Lung (tissue), 12 donors: ENCODE data around the gene IL36B. TPM values are rescaled to one million over a fixed set of nuclear protein-coding genes. Genes with fewer than 3 reads are reported as not detected.

Source experiments
- ATAC-seq: fragments of 200-7000 bp; cut with Tn5 transposase; one replicate; pipeline ENCODE4 v1.9.1; 2020; ENCODE audit warnings: moderate number of reproducible peaks; ENCODE audit not compliant: insufficient read depth, low FRiP score
- DNase-seq, 3 donors: peaks; one replicate each; pipeline ENCODE4 v3.0.0-alpha.2; 2013 to 2017
- H3K27ac ChIP-seq, 2 donors: one replicate each; pipeline ENCODE4 v1.5.1; 2013; ENCODE audit warnings: mild to moderate bottlenecking in 2 of 2, moderate library complexity in 2 of 2, control low read depth in 1 of 2, inconsistent platforms in 1 of 2, low read depth in 1 of 2, low read length in 1 of 2
- H3K27me3 ChIP-seq, 3 donors: one replicate each; pipeline ENCODE4 v1.5.1; 2013; ENCODE audit warnings: low read length in 2 of 3; ENCODE audit not compliant: control insufficient read depth in 3 of 3, insufficient read depth in 3 of 3
- H3K36me3 ChIP-seq, 4 donors: one replicate each; pipeline ENCODE4 v1.5.1; 2013; ENCODE audit warnings: low read length in 4 of 4, mild to moderate bottlenecking in 1 of 4, moderate library complexity in 1 of 4; ENCODE audit not compliant: control insufficient read depth in 4 of 4, insufficient read depth in 4 of 4
- H3K4me1 ChIP-seq, 5 donors: one replicate each; pipeline ENCODE4 v1.5.1; 2013; ENCODE audit warnings: low read length in 5 of 5, mild to moderate bottlenecking in 2 of 5, moderate library complexity in 1 of 5; ENCODE audit not compliant: control insufficient read depth in 5 of 5, insufficient read depth in 5 of 5
- H3K4me3 ChIP-seq: one replicate; pipeline ENCODE4 v1.5.1; 2013; ENCODE audit warnings: mild to moderate bottlenecking, control low read depth, moderate library complexity
- H3K9ac ChIP-seq, 2 donors: one replicate each; pipeline ENCODE4 v1.5.1; 2013; ENCODE audit warnings: low read length in 2 of 2, control low read depth in 1 of 2; ENCODE audit not compliant: insufficient read depth in 1 of 2
- H3K9me3 ChIP-seq, 4 donors: one replicate each; pipeline ENCODE4 v1.5.1; 2013; ENCODE audit warnings: low read length in 3 of 4, mild to moderate bottlenecking in 1 of 4, moderate library complexity in 1 of 4; ENCODE audit not compliant: control insufficient read depth in 4 of 4, insufficient read depth in 3 of 4
- WGBS, 2 donors: extraction: QIAGEN DNeasy Blood & Tissue Kit; methylation state at CpG; one replicate each; pipeline ENCODE4 v1.1.7; 2013; 5-methylcytosine and 5-hydroxymethylcytosine counted together
- polyA plus RNA-seq, 2 donors: library from polyadenylated mRNA; stranded (reverse); fragments of 200-250 nt; gene quantifications; one replicate each; pipeline ENCODE4 v1.2.1, GENCODE V29; 2013
- total RNA-seq, 2 donors: library from RNA; depleted of rRNA in 1 of 2; stranded (reverse); fragments of >200 nt in 1 of 2; gene quantifications; one replicate each; pipeline ENCODE4 v1.2.1, GENCODE V29; 2014 to 2021
- TF ChIP-seq, protein P1 (sequence below): IDR thresholded peaks from 2 replicates; pipeline ENCODE4 v1.5.1; 2012; ENCODE audit warnings: mild to moderate bottlenecking; ENCODE audit errors: control extremely low read depth, extremely low read depth
- donor health status: control.
- donor health status: control.
- donor health status: Bipolar disorder and iron deficiency.
- donor health status: healthy.
- donor health status: DM: yes; HTN: yes; CAD: no.

The IL36B gene
- total and polyA plus RNA-seq, 4 donors, result 0.05 TPM; not detected in 3

DNA sequence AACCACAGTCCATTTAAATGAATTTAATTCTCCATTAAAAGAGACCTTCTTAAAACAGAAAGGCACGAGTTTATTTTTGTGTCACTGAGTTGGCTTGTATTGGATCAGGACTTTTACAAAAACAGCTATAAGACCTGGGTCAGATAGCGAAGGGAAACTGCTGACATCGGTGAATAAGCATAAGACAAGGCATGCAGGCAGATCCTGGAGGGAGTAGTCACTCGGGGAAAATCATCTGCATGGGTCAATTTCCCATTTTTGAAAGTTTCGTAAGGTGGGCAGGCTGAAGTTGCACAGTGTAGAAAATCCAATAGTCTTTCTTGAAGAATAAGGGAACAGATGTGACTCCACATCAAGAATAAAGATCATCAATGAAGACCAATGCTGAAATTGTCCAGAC, 12.9 kb downstream of the IL36B start:
- H3K9ac ChIP-seq, result no peak overlapping the region
- DNase-seq (no peak), ATAC-seq (no peak)
- H3K9me3 ChIP-seq, result no peaks in the 10 kb centered on the region
- WGBS, 2 donors, result 39 to 62% methylated on average over 5 of the region's 5 CpGs
- H3K27me3 ChIP-seq, result no peaks in the 10 kb centered on the region
- TF ChIP-seq, protein P1, sequence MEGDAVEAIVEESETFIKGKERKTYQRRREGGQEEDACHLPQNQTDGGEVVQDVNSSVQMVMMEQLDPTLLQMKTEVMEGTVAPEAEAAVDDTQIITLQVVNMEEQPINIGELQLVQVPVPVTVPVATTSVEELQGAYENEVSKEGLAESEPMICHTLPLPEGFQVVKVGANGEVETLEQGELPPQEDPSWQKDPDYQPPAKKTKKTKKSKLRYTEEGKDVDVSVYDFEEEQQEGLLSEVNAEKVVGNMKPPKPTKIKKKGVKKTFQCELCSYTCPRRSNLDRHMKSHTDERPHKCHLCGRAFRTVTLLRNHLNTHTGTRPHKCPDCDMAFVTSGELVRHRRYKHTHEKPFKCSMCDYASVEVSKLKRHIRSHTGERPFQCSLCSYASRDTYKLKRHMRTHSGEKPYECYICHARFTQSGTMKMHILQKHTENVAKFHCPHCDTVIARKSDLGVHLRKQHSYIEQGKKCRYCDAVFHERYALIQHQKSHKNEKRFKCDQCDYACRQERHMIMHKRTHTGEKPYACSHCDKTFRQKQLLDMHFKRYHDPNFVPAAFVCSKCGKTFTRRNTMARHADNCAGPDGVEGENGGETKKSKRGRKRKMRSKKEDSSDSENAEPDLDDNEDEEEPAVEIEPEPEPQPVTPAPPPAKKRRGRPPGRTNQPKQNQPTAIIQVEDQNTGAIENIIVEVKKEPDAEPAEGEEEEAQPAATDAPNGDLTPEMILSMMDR, result no peak
- H3K36me3 ChIP-seq, result no peaks in the 10 kb centered on the region
- H3K4me1 ChIP-seq, result no peaks in the 10 kb centered on the region
- H3K4me3 ChIP-seq, result no peak overlapping the region
- no peak overlapping the region for H3K27ac ChIP-seq

DNA sequence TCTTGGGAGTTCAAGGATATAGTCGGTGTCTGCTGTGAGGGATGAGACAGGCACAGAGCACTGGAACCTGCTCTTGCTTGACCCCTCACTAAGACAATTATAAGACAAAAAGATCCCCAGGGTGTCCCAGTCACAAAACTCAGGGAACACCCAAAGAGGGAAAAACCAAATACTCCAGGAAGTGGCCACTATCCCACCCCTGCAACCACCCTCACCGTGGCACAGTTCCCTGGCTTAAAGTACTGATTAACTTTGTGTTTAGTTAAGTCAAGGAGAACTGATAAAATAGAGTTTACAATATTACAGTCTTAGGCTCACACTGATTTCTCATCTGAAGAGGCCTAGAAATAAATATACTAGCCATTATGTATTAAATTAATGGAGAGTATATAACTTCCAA, 13.5 kb downstream of the IL36B start:
- no peak overlapping the region for H3K9ac ChIP-seq
- no peaks in the 10 kb centered on the region for H3K36me3 ChIP-seq
- TF ChIP-seq, protein P1, result no peak
- H3K27me3 ChIP-seq, result no peaks in the 10 kb centered on the region
- peak in 1 of 3 donors; percentile 4 for DNase-seq
- H3K27ac ChIP-seq, result no peak overlapping the region
- WGBS, 2 donors, result 75 to 87% methylated on average over 2 of the region's 2 CpGs
- no peak for ATAC-seq
- no peaks in the 10 kb centered on the region for H3K4me1 ChIP-seq
- no peaks in the 10 kb centered on the region for H3K9me3 ChIP-seq
- H3K4me3 ChIP-seq, result no peak overlapping the region

DNA sequence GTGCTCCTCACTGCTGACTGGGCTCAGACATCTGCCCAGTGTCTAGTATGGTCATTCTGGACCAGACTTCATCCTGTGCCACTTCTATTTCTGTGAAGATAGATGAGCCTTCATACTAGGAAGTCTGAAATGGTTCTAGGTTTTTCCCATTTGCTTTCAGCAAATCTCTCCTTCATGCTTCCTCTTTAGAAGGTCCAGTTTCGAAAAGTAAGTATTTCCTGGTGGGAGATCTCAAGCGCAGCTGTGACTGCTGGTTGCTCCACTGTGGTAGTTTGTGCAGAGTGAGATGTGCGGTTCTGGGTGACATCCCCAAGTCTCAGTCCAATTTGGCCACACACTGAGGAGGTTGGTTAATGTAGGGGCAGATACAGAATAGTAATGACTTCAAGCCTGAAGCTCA, 14.4 kb downstream of the IL36B start:
- WGBS, 2 donors, result 81 to 82% methylated on average over 3 of the region's 3 CpGs
- Histone ChIP-seq H3K27ac (no peak overlapping the region), H3K36me3 (no peaks in the 10 kb centered on the region), H3K4me1 (no peaks in the 10 kb centered on the region), H3K9ac (no peak overlapping the region), H3K27me3 (no peaks in the 10 kb centered on the region), H3K9me3 (no peaks in the 10 kb centered on the region), H3K4me3 (no peak overlapping the region)
- no peak for DNase-seq
- ATAC-seq, result no peak
- TF ChIP-seq, protein P1, result no peak

DNA sequence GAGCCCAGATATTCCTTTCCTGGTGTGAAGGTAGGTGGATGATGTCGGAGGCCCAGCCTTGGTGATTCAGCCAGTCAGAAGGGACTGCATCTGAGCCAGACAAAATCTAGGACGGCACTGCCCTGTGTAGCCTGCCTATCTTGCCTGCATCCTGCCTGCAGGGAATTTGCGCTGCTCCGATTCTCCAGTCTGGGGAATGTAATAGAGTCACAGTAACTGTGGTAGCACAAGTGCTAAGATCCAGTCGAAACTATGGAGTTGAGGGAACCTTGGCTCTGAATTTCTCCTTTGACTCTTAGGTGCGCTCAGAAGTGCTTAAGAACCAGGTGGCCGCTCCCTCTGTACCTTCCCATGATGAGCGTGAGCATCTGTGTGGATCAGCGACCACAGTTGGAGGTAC, 15.9 kb downstream of the IL36B start:
- 96 to 98% methylated on average over 9 of the region's 9 CpGs for WGBS, 2 donors
- no peak overlapping the region for H3K9ac ChIP-seq
- no peaks in the 10 kb centered on the region for H3K36me3 ChIP-seq
- H3K4me3 ChIP-seq, result no peak overlapping the region
- DNase-seq (no peak), ATAC-seq (no peak)
- H3K9me3 ChIP-seq, result no peaks in the 10 kb centered on the region
- peaks cover 0 to 2% (median 0%) of the 10 kb centered on the region in 3 donors for H3K27me3 ChIP-seq
- TF ChIP-seq, protein P1, result no peak
- no peak overlapping the region for H3K27ac ChIP-seq
- no peaks in the 10 kb centered on the region for H3K4me1 ChIP-seq
